GM12878 (cell line): ENCODE measurements around the gene CLDN5. TPM values are rescaled to one million over a fixed set of nuclear protein-coding genes. Genes with fewer than 3 reads are reported as not detected.

ENCODE experiments used
- CBFB ChIP-seq: IDR thresholded peaks from 2 replicates; pipeline ENCODE4 v1.6.1; 2016; ENCODE audit warnings: antibody characterized with exemption, low read depth
- STAT1 ChIP-seq: fragments of 450-650 bp; conservative IDR thresholded peaks from 2 replicates; pipeline ENCODE4 v1.6.1; 2014; ENCODE audit warnings: antibody characterized with exemption, mild to moderate bottlenecking
- ZZZ3 ChIP-seq: IDR thresholded peaks from 2 replicates; pipeline ENCODE4 v1.6.1; 2011; ENCODE audit warnings: low read depth; ENCODE audit not compliant: control insufficient read depth, insufficient read length
- polyA plus RNA-seq, 11 experiments: library from polyadenylated mRNA; depleted of rRNA in 4 of 11; unstranded in 6 of 11; stranded (reverse) in 5 of 11; fragments of >200 nt; fragmentation: Nextera tagmentation in 4 of 11; fragmentation: Illumina TruSeq in 1 of 11; extraction: Ambion mirVana in 4 of 11; extraction: Trizol in 1 of 11; gene quantifications; 1 replicate in 1 of 11; 2 replicates in 10 of 11; pipeline versions ENCODE4 v1.2.1 to v1.2.3, GENCODE V29; 2011 to 2016; ENCODE audit warnings: inconsistent platforms in 2 of 11, missing spikeins in 2 of 11, low read depth in 1 of 11
- total RNA-seq, 4 experiments: library from RNA; depleted of rRNA in 3 of 4; stranded (reverse); fragments of >200 nt in 3 of 4; fragmentation: Illumina TruSeq in 1 of 4; extraction: Trizol in 1 of 4; gene quantifications; 2 replicates each; pipeline versions ENCODE4 v1.2.1 to v1.2.3, GENCODE V29; 2013 to 2021
- TF ChIP-seq, protein P1 (sequence below): fragments of 450-650 bp; IDR thresholded peaks from 2 replicates; pipeline ENCODE4 v1.6.1; 2017; ENCODE audit warnings: low read depth, mild to moderate bottlenecking, moderate library complexity
- TF ChIP-seq, protein P2 (sequence below): fragments of 450-650 bp; IDR thresholded peaks from 2 replicates; pipeline ENCODE4 v1.6.1; 2016; ENCODE audit warnings: mild to moderate bottlenecking, moderate library complexity, borderline replicate concordance

CLDN5 gene
- total and polyA plus RNA-seq, 10 of the 15 experiments (the other 5 are each of a cell fraction or from before 2014, with no cell fraction given) = 0.15 TPM; not detected in 9

DNA sequence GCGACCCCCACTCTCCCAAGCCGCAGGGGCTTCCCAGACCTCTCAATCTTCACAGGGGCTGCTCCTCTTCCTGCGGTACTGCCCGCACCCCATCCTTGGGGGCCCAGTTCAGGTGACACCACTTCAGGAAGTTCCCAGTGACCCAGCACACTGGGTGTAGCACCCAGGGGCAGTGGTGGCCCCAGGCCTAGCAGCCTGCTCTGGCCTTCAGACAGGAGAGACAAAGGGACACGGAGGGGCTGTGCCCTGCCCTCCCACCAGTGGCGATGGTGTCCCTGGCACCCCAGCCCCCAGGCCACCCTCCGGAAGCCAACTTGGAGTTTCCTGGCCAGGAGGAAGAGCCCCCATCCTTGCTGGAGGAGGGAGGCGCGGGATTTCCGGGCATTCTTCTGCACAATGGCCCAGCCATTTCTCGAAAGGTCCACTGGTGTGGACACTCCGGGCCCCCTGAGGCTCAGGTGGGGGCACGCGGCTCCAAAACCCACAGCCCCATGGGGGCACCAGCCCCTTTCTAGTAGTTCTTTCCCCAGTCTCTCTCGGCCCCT is 978 bp upstream of the CLDN5 start (continued):
- TF ChIP-seq, protein P1, sequence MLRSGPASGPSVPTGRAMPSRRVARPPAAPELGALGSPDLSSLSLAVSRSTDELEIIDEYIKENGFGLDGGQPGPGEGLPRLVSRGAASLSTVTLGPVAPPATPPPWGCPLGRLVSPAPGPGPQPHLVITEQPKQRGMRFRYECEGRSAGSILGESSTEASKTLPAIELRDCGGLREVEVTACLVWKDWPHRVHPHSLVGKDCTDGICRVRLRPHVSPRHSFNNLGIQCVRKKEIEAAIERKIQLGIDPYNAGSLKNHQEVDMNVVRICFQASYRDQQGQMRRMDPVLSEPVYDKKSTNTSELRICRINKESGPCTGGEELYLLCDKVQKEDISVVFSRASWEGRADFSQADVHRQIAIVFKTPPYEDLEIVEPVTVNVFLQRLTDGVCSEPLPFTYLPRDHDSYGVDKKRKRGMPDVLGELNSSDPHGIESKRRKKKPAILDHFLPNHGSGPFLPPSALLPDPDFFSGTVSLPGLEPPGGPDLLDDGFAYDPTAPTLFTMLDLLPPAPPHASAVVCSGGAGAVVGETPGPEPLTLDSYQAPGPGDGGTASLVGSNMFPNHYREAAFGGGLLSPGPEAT = no peak
- TF ChIP-seq ZZZ3 (no peak), STAT1 (no peak), CBFB (no peak)
- TF ChIP-seq, protein P2, sequence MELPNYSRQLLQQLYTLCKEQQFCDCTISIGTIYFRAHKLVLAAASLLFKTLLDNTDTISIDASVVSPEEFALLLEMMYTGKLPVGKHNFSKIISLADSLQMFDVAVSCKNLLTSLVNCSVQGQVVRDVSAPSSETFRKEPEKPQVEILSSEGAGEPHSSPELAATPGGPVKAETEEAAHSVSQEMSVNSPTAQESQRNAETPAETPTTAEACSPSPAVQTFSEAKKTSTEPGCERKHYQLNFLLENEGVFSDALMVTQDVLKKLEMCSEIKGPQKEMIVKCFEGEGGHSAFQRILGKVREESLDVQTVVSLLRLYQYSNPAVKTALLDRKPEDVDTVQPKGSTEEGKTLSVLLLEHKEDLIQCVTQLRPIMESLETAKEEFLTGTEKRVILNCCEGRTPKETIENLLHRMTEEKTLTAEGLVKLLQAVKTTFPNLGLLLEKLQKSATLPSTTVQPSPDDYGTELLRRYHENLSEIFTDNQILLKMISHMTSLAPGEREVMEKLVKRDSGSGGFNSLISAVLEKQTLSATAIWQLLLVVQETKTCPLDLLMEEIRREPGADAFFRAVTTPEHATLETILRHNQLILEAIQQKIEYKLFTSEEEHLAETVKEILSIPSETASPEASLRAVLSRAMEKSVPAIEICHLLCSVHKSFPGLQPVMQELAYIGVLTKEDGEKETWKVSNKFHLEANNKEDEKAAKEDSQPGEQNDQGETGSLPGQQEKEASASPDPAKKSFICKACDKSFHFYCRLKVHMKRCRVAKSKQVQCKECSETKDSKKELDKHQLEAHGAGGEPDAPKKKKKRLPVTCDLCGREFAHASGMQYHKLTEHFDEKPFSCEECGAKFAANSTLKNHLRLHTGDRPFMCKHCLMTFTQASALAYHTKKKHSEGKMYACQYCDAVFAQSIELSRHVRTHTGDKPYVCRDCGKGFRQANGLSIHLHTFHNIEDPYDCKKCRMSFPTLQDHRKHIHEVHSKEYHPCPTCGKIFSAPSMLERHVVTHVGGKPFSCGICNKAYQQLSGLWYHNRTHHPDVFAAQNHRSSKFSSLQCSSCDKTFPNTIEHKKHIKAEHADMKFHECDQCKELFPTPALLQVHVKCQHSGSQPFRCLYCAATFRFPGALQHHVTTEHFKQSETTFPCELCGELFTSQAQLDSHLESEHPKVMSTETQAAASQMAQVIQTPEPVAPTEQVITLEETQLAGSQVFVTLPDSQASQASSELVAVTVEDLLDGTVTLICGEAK = no peak
